Measurements from ENCODE around the gene EPRS1.

EPRS1 gene

GRCh38 chr1:220077887-220078286 lies 31.6 kb upstream of the EPRS1 start (continued):
- TF ChIP-seq MYNN (tag by site-specific recombination; IDR thresholded peaks at IDR 0.05; ENCODE audit: borderline replicate concordance) (no peak), ZNF24 (tag by site-specific recombination; IDR thresholded peaks at IDR 0.05) (no peak), ZNF426 (tag by site-specific recombination; IDR thresholded peaks at IDR 0.05) (no peak), ZNF362 (tag by site-specific recombination; IDR thresholded peaks at IDR 0.05) (no peak), ZNF132 (tag by site-specific recombination; IDR thresholded peaks at IDR 0.05; ENCODE audit: borderline replicate concordance) (no peak), ZNF366 (tag by site-specific recombination; conservative IDR thresholded peaks at IDR 0.05) (no peak)

GRCh38 chr1:220076861-220077762 lies 30.8 kb upstream of the EPRS1 start:
- peaks cover 15 to 32% of the 10 kb centered on the region in 2 experiments; a peak in 2 of 3 replicates for H3K36me3 ChIP-seq (ENCODE audit: control insufficient read depth in 2 of 2, insufficient read depth in 1 of 2, low read length in 2 of 2)
- H3K27ac ChIP-seq (ENCODE audit: extremely low read depth, low read depth, low read length), result no peak overlapping the region
- H3K4me1 ChIP-seq (ENCODE audit: control insufficient read depth, insufficient read depth, low read length), result no peaks in the 10 kb centered on the region
- no peaks in the 10 kb centered on the region for H3K9me3 ChIP-seq (ENCODE audit: control insufficient read depth, insufficient read depth, low read depth, low read length)
- ChIA-PET POLR2A (no interaction called here), CTCF (no interaction called here)
- no peak overlapping the region for H3K4me3 ChIP-seq (ENCODE audit: low read depth, low read length)
- TF ChIP-seq ZNF121 (tag by site-specific recombination; IDR thresholded peaks at IDR 0.05) (peak; percentile 75; the same call in 1 of the 2 replicates), ZNF48 (tag by site-specific recombination; IDR thresholded peaks at IDR 0.05) (no peak)

GRCh38 chr1:220067269-220068204 lies 21.2 kb upstream of the EPRS1 start:
- POLR2A ChIA-PET, result no interaction called here
- TF ChIP-seq GLI2 (tag by site-specific recombination; IDR thresholded peaks at IDR 0.05; ENCODE audit: borderline replicate concordance, low read depth), result no peak

GRCh38 chr1:220062629-220063028 lies 16.3 kb upstream of the EPRS1 start:
- H3K36me3 ChIP-seq (ENCODE audit: control insufficient read depth in 2 of 2, insufficient read depth in 1 of 2, low read length in 2 of 2), result peaks cover 25 to 61% of the 10 kb centered on the region in 2 experiments
- CTCF ChIA-PET, result no interaction called here

More at GRCh38 chr1:220067269-220068204, 21.2 kb upstream of the EPRS1 start:
- no peak overlapping the region for H3K27ac ChIP-seq (ENCODE audit: extremely low read depth, low read depth, low read length)
- no peaks in the 10 kb centered on the region for H3K4me1 ChIP-seq (ENCODE audit: control insufficient read depth, insufficient read depth, low read length)
- H3K36me3 ChIP-seq (ENCODE audit: control insufficient read depth in 2 of 2, insufficient read depth in 1 of 2, low read length in 2 of 2), result peaks cover 13 to 57% of the 10 kb centered on the region in 2 experiments
- no peaks in the 10 kb centered on the region for H3K9me3 ChIP-seq (ENCODE audit: control insufficient read depth, insufficient read depth, low read depth, low read length)
- CTCF ChIA-PET, result no interaction called here
- no peak overlapping the region for H3K4me3 ChIP-seq (ENCODE audit: low read depth, low read length)

More at GRCh38 chr1:220062629-220063028, 16.3 kb upstream of the EPRS1 start:
- TF ChIP-seq SCRT1 (tag by site-specific recombination; IDR thresholded peaks at IDR 0.05; ENCODE audit: borderline replicate concordance) (0 out of 2 replicates have a peak, but pooled peaks have one; percentile 19), ZNF423 (tag by site-specific recombination; IDR thresholded peaks at IDR 0.05) (no peak), ZNF266 (tag by site-specific recombination; IDR thresholded peaks at IDR 0.05; ENCODE audit: low read depth) (no peak), ZNF311 (tag by site-specific recombination; IDR thresholded peaks at IDR 0.05; ENCODE audit: borderline replicate concordance) (no peak), CTCF (tag by site-specific recombination; IDR thresholded peaks at IDR 0.05) (no peak), KLF17 (tag by site-specific recombination; IDR thresholded peaks at IDR 0.05) (no peak), ZNF830 (tag by site-specific recombination; IDR thresholded peaks at IDR 0.05; ENCODE audit: low read depth) (no peak), ZNF670 (tag by site-specific recombination; IDR thresholded peaks at IDR 0.05; ENCODE audit: low read depth) (no peak), ZNF239 (tag by site-specific recombination; IDR thresholded peaks at IDR 0.05) (no peak), ZNF341 (tag by site-specific recombination; IDR thresholded peaks at IDR 0.05; ENCODE audit: low read depth) (no peak), SCRT2 (tag by site-specific recombination; IDR thresholded peaks at IDR 0.05) (peak; percentile 58), ZNF10 (tag by site-specific recombination; IDR thresholded peaks at IDR 0.05) (no peak)
- H3K4me1 ChIP-seq (ENCODE audit: control insufficient read depth, insufficient read depth, low read length), result no peaks in the 10 kb centered on the region
- POLR2A ChIA-PET, result no interaction called here
- H3K9me3 ChIP-seq (ENCODE audit: control insufficient read depth, insufficient read depth, low read depth, low read length), result no peaks in the 10 kb centered on the region
- H3K4me3 ChIP-seq (ENCODE audit: low read depth, low read length), result no peak overlapping the region
- H3K27ac ChIP-seq (ENCODE audit: extremely low read depth, low read depth, low read length), result no peak overlapping the region
